ENCODE measurements around the gene DHX58.

Gene DHX58

GRCh38 chr17:42062681-42063080, 49.8 kb downstream of the DHX58 start:
- Mint-ChIP-seq H3K27me3 (no peaks in the 10 kb centered on the region), H3K27ac (no peak overlapping the region), H3K9me3 (no peaks in the 10 kb centered on the region), H3K4me3 (no peak overlapping the region), H3K4me1 (peaks cover 30% of the 10 kb centered on the region), H3K36me3 (no peaks in the 10 kb centered on the region)
- no peak for ATAC-seq

DNA sequence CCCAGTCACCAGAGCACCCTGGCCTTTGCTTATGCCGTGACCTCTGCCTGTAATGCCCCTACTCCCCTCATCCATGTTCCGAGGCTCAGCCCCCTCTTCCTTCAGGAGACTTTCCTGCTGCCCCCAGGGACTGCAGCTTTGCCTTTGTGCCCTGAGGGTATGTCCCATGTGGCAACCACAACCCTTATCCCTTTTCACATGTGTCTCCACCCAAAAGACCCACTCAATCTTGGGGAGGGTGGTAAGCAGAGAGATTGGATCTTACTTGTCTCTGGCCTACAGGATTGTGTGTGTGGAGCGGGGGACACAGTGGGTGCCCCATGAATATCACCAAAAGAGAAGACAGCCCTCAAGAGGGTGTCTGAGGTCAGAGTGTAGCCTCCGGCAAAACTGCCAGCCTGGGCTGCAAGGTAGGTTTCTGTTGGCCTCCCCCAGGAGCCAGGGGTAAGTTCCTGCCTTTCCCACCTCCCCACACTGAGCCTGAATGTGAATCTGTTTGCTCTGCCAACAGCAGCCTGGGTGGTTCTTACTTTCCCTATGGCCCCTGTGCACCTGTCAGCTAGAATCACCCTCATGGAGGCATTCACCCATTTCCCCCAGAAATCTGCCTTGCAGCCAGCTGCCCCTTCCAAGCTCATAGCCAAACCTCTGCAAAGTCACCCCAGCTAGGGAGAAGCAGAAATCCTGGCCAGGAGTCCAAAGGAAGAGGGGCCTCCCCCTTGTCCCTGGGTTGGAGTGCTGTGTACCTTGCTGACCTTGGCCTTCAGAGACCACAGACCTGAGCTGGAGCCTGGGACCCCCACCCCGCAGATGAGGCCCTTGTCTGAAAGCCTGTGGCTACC, 50.6 kb downstream of the DHX58 start:
- Mint-ChIP-seq H3K27me3 (no peaks in the 10 kb centered on the region), H3K27ac (no peak overlapping the region), H3K4me3 (no peak overlapping the region), H3K36me3 (no peaks in the 10 kb centered on the region), H3K4me1 (peaks cover 24% of the 10 kb centered on the region), H3K9me3 (peaks cover 2% of the 10 kb centered on the region)
- ATAC-seq, result no peak

- Mint-ChIP-seq H3K27ac (no peak overlapping the region), H3K4me3 (no peak overlapping the region), H3K27me3 (peaks cover 7% of the 10 kb centered on the region), H3K36me3 (no peaks in the 10 kb centered on the region), H3K4me1 (peaks cover 24% of the 10 kb centered on the region), H3K9me3 (peaks cover 2% of the 10 kb centered on the region)
- ATAC-seq, result no peak
Measured at GRCh38 chr17:42060231-42060630, 52.3 kb downstream of the DHX58 start.

DNA sequence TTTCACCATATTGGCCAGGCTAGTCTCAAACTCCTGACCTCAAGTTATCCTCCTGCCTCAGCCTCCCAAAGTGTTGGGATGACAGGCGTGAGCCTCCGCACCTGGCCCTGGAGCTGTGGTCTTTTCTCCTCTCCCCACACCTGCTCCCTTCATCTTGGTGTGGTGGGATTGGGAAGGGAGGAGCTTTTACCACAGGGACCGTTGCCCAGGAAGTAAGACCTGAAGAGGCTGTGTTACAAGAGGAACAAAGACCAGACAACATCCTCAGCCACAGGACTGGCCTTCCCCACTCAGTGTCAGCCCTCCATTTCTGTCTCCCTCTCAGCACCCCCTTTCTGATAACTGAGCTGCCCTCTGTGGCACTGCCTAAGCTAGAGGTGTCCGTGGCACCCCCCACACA, 52.7 kb downstream of the DHX58 start:
- Mint-ChIP-seq H3K4me3 (no peak overlapping the region), H3K27ac (no peak overlapping the region), H3K4me1 (peaks cover 24% of the 10 kb centered on the region), H3K9me3 (peaks cover 2% of the 10 kb centered on the region), H3K36me3 (no peaks in the 10 kb centered on the region), H3K27me3 (peaks cover 11% of the 10 kb centered on the region)
- no peak for ATAC-seq

DNA sequence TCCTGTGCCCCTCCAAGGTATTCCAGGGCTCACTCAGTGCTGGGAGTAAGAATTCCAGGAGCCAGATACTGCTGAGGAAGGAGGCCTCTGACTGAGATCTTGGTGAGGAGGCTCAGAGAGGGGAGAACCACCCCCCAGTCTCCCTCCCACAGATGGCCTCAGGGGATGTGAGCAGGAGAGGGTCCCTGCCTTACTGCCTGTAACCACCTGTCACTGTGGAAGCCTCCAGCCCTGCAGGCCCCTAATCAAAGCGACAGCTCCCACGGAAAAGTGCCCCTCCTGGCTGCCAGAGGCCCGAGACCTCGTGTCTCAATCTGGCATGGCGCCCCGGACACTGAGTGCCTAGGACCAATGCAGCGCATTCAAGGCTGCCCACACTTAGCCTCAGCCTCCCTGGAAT, 54.5 kb downstream of the DHX58 start:
- Mint-ChIP-seq H3K9me3 (peaks cover 2% of the 10 kb centered on the region), H3K4me3 (no peak overlapping the region), H3K4me1 (peaks cover 10% of the 10 kb centered on the region), H3K27ac (no peak overlapping the region), H3K36me3 (no peaks in the 10 kb centered on the region), H3K27me3 (peaks cover 28% of the 10 kb centered on the region)
- ATAC-seq, result no peak

- peaks cover 2% of the 10 kb centered on the region for H3K9me3 Mint-ChIP-seq
- H3K4me1 Mint-ChIP-seq, result peaks cover 6% of the 10 kb centered on the region
- no peak overlapping the region for H3K4me3 Mint-ChIP-seq
- no peaks in the 10 kb centered on the region for H3K36me3 Mint-ChIP-seq
- no peak overlapping the region for H3K27ac Mint-ChIP-seq
- H3K27me3 Mint-ChIP-seq, result peaks cover 33% of the 10 kb centered on the region
- no peak for ATAC-seq
Measured at GRCh38 chr17:42056635-42057034, 55.9 kb downstream of the DHX58 start.

DNA sequence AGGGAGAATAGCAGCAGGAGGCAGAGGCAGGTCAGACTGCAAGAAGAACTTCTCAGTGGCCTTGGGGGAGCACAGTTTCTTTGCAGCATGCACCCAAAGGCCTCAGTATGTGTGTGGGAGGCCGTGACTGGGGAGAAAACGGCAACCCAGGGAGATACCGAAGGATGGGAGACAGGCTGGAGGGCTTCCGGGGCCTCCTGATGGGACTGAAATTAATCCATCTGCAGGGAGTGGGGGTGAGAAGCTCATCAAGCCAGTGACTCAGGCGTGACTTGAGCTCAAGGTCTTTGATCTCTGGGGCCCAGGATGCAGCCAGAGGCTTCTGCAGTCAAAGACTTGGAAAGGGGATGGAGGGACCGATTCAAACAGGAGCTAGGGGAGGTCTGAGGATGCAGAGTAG, 57.0 kb downstream of the DHX58 start:
- Mint-ChIP-seq H3K27me3 (peaks cover 40% of the 10 kb centered on the region), H3K4me3 (no peak overlapping the region), H3K9me3 (peaks cover 2% of the 10 kb centered on the region), H3K27ac (no peak overlapping the region), H3K36me3 (no peaks in the 10 kb centered on the region), H3K4me1 (peaks cover 13% of the 10 kb centered on the region)
- no peak for ATAC-seq

GRCh38 chr17:42055027-42055426, 57.5 kb downstream of the DHX58 start:
- Mint-ChIP-seq H3K9me3 (peaks cover 2% of the 10 kb centered on the region), H3K27ac (no peak overlapping the region), H3K36me3 (no peaks in the 10 kb centered on the region), H3K27me3 (peaks cover 40% of the 10 kb centered on the region), H3K4me3 (no peak overlapping the region), H3K4me1 (peaks cover 8% of the 10 kb centered on the region)
- no peak for ATAC-seq

DNA sequence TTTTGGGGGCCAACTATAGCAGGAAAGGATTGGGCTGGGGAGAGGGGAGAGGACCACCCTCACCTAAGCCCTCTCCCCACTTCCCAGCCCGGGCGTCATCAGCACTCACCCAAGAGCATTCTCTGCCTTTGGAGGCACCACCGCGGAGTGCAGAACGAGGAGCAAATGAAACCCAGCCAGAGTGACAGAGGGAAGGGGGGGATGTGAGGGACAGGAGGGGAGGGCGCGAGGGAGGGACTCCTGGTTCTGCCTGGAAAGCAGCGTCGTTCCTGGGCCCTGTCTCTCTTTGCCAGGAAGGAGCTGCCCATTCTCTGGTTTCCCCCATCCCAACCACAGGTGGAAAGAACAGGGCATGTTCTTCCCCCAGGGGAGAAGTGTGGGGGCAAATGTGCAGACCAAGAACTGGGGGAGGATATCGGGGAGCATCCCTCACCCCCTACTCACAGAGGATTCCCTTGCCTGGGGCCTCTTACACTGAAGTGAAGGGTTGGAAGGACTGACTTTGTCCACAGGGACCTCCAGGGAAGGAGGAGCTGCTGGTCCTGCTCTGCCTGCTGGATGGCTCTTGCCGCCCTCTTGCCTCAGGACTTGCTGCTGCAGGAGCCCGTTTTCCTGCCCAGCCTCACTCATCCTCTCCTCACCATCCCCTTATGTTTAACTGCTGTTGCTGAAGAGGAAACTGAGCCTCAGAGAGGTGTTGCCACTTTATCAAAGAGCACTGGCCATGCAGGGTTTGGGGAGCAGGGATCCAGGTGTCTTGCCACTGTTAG, 58.6 kb downstream of the DHX58 start:
- peaks cover 40% of the 10 kb centered on the region for H3K27me3 Mint-ChIP-seq
- H3K4me3 Mint-ChIP-seq, result no peak overlapping the region
- H3K36me3 Mint-ChIP-seq, result no peaks in the 10 kb centered on the region
- ATAC-seq, result no peak
- H3K9me3 Mint-ChIP-seq, result peaks cover 2% of the 10 kb centered on the region
- peaks cover 7% of the 10 kb centered on the region for H3K4me1 Mint-ChIP-seq
- H3K27ac Mint-ChIP-seq, result no peak overlapping the region

DNA sequence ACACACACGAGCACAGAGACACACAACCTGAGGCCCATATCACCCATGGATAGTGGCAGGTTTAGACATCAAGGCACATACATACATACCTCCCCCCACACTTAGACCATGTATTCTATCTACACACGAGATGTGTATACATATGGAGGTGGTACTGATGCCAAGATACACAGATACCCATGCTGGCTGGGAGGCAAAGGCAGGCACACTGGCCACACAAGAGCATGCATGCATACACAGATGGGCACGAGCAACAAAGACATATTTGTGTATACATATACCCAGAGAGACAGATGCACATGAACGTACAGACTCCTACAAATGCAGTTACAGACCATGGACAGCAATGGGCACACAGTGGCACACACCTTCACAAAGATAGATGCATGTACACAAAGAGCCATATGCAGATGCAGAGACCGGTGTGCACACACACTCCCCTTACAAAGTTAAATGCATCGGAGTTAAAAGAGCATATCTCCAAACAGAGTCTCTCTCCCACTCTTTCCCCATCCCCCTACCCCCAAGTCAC, 60.1 kb downstream of the DHX58 start:
- H3K9me3 Mint-ChIP-seq, result peaks cover 2% of the 10 kb centered on the region
- no peak overlapping the region for H3K4me3 Mint-ChIP-seq
- H3K27ac Mint-ChIP-seq, result no peak overlapping the region
- peaks cover 7% of the 10 kb centered on the region for H3K4me1 Mint-ChIP-seq
- ATAC-seq, result no peak
- H3K36me3 Mint-ChIP-seq, result no peaks in the 10 kb centered on the region
- peaks cover 40% of the 10 kb centered on the region for H3K27me3 Mint-ChIP-seq

DNA sequence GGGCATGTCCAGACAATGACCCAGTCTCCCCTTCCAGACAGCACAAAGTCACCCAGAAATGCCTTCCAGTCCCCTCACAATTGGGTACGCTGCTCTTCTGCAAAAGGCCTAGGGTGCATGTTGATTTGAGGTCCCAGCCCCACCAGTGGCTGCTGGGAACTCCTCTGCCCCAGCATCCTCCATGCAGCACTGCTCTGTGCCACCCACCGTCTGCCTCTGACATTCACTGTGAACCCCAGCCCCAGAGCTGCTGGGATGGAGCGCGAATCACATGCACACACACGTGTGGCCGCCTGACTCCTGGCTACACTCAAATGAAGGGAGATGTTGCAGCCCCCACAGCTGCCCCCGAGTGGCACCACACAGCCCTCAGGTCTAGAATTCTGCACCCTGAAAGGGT, 60.9 kb downstream of the DHX58 start:
- no peaks in the 10 kb centered on the region for H3K9me3 Mint-ChIP-seq
- H3K27ac Mint-ChIP-seq, result no peak overlapping the region
- H3K27me3 Mint-ChIP-seq, result peaks cover 40% of the 10 kb centered on the region
- H3K4me3 Mint-ChIP-seq, result no peak overlapping the region
- H3K36me3 Mint-ChIP-seq, result no peaks in the 10 kb centered on the region
- H3K4me1 Mint-ChIP-seq, result peaks cover 7% of the 10 kb centered on the region
- no peak for ATAC-seq
